Measurements from ENCODE around the gene ALDH1A1.

Gene ALDH1A1

DNA sequence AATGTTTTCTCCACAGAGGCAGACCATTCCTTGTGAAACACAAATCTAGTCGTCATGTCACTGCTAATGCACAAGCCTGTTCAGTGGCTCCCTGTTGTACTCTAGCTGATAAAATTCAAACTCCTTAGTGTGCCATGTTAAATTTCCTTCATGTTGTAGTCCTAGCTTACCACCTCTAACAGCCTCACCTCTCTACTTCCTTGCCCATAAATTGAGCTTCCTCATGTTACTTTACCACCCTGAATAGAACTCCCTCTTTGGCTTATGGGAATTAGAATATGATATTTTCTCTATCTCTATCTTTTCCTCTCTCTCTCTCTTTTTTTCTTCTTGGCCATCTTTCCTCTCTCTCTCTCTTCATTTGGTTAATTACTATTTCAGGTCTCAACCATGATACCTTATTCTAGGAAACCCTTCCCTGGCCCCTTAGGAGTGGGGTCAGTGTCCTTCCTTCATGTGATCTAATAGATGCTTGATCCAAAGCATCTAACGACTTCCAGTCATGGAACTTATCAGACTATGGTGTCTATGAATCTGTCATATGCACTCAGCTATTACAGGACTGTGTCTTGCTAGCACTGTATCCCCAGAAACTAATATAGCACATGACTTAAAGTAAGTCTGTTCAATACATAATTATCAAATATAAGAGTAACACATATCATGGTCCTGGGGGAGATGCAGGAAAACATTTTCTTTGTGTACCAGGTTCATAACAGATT lies 31.5 kb upstream of the ALDH1A1 start:
- Mint-ChIP-seq H3K36me3 (ENCODE audit: insufficient read depth) (no peaks in the 10 kb centered on the region), H3K4me1 (ENCODE audit: low read depth in 2 of 2) (no peaks in the 10 kb centered on the region), H3K4me3 (no peak overlapping the region), H3K27me3 (peaks cover 0 to 9% of the 10 kb centered on the region in 2 donors), H3K27ac (no peak overlapping the region), H3K9me3 (no peaks in the 10 kb centered on the region)
- ATAC-seq (replicated peaks), result no peak
- no peak for DNase-seq

DNA sequence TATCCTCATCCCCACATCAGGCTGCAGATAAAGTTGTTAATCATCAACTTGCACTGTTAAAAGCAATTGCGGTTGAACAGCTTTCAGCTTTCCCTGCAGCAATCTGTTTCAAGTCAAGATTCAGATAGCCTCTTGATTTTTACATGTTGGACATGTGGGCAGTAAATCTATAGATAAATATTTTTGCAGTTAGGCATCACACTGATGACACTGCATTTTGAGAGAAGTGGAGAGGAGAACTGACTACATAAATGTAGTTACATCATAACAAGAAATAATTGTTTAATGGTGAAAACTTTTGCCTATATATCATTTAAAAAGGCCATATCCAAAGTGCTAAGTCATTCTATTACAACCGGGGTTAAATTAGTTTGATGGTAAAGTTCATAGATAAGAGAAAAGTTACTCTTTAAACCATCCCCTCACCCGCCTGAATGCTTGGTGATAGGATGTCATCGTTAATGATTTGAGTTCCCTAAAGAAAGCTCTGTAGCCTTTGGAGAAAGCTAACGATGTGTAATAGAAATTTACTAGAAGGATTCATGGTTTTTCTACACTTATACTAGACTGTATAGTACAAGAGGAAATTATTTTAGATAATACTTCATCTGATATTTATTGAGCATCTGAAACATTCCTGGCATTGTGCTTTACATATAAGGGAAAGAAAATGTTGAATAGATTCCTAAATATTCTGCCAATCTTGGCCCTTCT lies 30.8 kb upstream of the ALDH1A1 start:
- H3K27ac Mint-ChIP-seq, result no peak overlapping the region
- no peak overlapping the region for H3K4me3 Mint-ChIP-seq
- peaks cover 0 to 9% of the 10 kb centered on the region in 2 donors for H3K27me3 Mint-ChIP-seq
- no peaks in the 10 kb centered on the region for H3K4me1 Mint-ChIP-seq (ENCODE audit: low read depth in 2 of 2)
- ATAC-seq (replicated peaks) (no peak), DNase-seq (no peak)
- no peaks in the 10 kb centered on the region for H3K36me3 Mint-ChIP-seq (ENCODE audit: insufficient read depth)
- H3K9me3 Mint-ChIP-seq, result no peaks in the 10 kb centered on the region

- Mint-ChIP-seq H3K36me3 (ENCODE audit: insufficient read depth) (no peaks in the 10 kb centered on the region), H3K4me1 (ENCODE audit: low read depth in 2 of 2) (no peaks in the 10 kb centered on the region), H3K9me3 (no peaks in the 10 kb centered on the region), H3K27ac (no peak overlapping the region), H3K27me3 (peaks cover 0 to 9% of the 10 kb centered on the region in 2 donors), H3K4me3 (no peak overlapping the region)
- ATAC-seq (replicated peaks), result no peak
- no peak for DNase-seq
These were observed 30.2 kb upstream of the ALDH1A1 start for GRCh38 chr9:72983056-72983455.

- H3K36me3 Mint-ChIP-seq (ENCODE audit: insufficient read depth), result no peaks in the 10 kb centered on the region
- ATAC-seq (replicated peaks) (no peak), DNase-seq (no peak)
- no peaks in the 10 kb centered on the region for H3K9me3 Mint-ChIP-seq
- no peak overlapping the region for H3K4me3 Mint-ChIP-seq
- peaks cover 0 to 9% of the 10 kb centered on the region in 2 donors for H3K27me3 Mint-ChIP-seq
- no peaks in the 10 kb centered on the region for H3K4me1 Mint-ChIP-seq (ENCODE audit: low read depth in 2 of 2)
- no peak overlapping the region for H3K27ac Mint-ChIP-seq
These were observed 29.4 kb upstream of the ALDH1A1 start for GRCh38 chr9:72982146-72982799.

GRCh38 chr9:72981433-72981832 lies 28.6 kb upstream of the ALDH1A1 start:
- DNase-seq (no peak), ATAC-seq (replicated peaks) (no peak)
- Mint-ChIP-seq H3K27ac (no peak overlapping the region), H3K27me3 (peaks cover 0 to 9% of the 10 kb centered on the region in 2 donors), H3K9me3 (no peaks in the 10 kb centered on the region), H3K36me3 (ENCODE audit: insufficient read depth) (no peaks in the 10 kb centered on the region), H3K4me1 (ENCODE audit: low read depth in 2 of 2) (no peaks in the 10 kb centered on the region), H3K4me3 (no peak overlapping the region)

GRCh38 chr9:72980600-72981265 lies 27.9 kb upstream of the ALDH1A1 start:
- Mint-ChIP-seq H3K27ac (no peak overlapping the region), H3K27me3 (peaks cover 0 to 15% of the 10 kb centered on the region in 2 donors), H3K4me1 (ENCODE audit: low read depth in 2 of 2) (no peaks in the 10 kb centered on the region), H3K9me3 (no peaks in the 10 kb centered on the region), H3K4me3 (no peak overlapping the region), H3K36me3 (ENCODE audit: insufficient read depth) (no peaks in the 10 kb centered on the region)
- DNase-seq, result no peak
- ATAC-seq (replicated peaks), result no peak

DNA sequence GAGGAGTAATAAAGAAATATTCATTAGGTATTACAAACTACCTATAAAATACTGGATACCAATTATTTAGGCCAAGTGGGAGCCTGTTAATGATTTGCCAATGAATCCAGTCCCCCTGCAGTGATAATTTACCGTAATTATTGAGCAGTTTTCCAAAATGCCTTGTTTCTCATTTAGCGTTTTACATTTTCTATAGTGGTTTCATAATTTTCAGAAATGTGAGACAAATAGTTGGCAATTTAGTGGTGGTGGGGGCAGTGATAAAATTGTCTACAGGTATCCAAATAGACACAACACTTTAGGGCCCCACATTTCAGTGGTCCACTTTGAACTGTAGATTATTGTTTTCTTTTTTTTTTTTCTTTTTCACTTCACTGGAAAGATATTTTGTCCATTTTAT lies 27.3 kb upstream of the ALDH1A1 start:
- DNase-seq, result no peak
- no peak for ATAC-seq (replicated peaks)
- H3K27me3 Mint-ChIP-seq, result peaks cover 0 to 15% of the 10 kb centered on the region in 2 donors
- no peak overlapping the region for H3K4me3 Mint-ChIP-seq
- no peak overlapping the region for H3K27ac Mint-ChIP-seq
- no peaks in the 10 kb centered on the region for H3K9me3 Mint-ChIP-seq
- H3K36me3 Mint-ChIP-seq (ENCODE audit: insufficient read depth), result no peaks in the 10 kb centered on the region
- no peaks in the 10 kb centered on the region for H3K4me1 Mint-ChIP-seq (ENCODE audit: low read depth in 2 of 2)

- Mint-ChIP-seq H3K27me3 (peaks cover 0 to 15% of the 10 kb centered on the region in 2 donors), H3K36me3 (ENCODE audit: insufficient read depth) (no peaks in the 10 kb centered on the region), H3K27ac (no peak overlapping the region), H3K4me1 (ENCODE audit: low read depth in 2 of 2) (no peaks in the 10 kb centered on the region), H3K4me3 (no peak overlapping the region), H3K9me3 (no peaks in the 10 kb centered on the region)
- ATAC-seq (replicated peaks), result no peak
- DNase-seq, result no peak
These were observed 26.7 kb upstream of the ALDH1A1 start for GRCh38 chr9:72979405-72980100.

DNA sequence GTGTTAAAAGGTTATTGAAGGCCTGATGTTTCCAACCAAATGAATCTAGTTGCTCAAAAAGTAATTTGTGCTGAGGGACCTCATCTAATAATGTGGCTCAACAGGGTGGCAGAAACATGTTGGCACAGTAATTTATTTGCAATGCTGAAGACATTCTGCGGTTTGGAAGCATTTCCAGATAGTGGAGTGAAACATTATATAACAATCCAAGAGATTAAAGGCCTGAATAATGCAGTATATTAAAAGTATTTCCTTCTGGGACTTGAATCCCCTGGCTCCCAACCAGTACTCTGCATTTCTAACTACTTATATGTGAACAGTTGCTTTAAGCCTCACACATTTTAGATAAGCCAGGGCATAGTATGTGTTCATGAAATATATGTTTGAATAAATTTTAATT lies 25.9 kb upstream of the ALDH1A1 start:
- no peaks in the 10 kb centered on the region for H3K36me3 Mint-ChIP-seq (ENCODE audit: insufficient read depth)
- no peaks in the 10 kb centered on the region for H3K4me1 Mint-ChIP-seq (ENCODE audit: low read depth in 2 of 2)
- no peak for DNase-seq

GRCh38 chr9:72977670-72978069 lies 24.8 kb upstream of the ALDH1A1 start:
- H3K27me3 Mint-ChIP-seq, result peaks cover 4 to 21% of the 10 kb centered on the region in 2 donors
- no peak overlapping the region for H3K27ac Mint-ChIP-seq
- no peaks in the 10 kb centered on the region for H3K4me1 Mint-ChIP-seq (ENCODE audit: low read depth in 2 of 2)
- no peaks in the 10 kb centered on the region for H3K36me3 Mint-ChIP-seq (ENCODE audit: insufficient read depth)
- DNase-seq (no peak), ATAC-seq (replicated peaks) (no peak)
- H3K9me3 Mint-ChIP-seq, result no peaks in the 10 kb centered on the region
- no peak overlapping the region for H3K4me3 Mint-ChIP-seq

More for the DNA sequence above, 25.9 kb upstream of the ALDH1A1 start:
- Mint-ChIP-seq H3K4me3 (no peak overlapping the region), H3K27ac (no peak overlapping the region), H3K27me3 (peaks cover 0 to 15% of the 10 kb centered on the region in 2 donors), H3K9me3 (no peaks in the 10 kb centered on the region)
- ATAC-seq (replicated peaks), result no peak

DNA sequence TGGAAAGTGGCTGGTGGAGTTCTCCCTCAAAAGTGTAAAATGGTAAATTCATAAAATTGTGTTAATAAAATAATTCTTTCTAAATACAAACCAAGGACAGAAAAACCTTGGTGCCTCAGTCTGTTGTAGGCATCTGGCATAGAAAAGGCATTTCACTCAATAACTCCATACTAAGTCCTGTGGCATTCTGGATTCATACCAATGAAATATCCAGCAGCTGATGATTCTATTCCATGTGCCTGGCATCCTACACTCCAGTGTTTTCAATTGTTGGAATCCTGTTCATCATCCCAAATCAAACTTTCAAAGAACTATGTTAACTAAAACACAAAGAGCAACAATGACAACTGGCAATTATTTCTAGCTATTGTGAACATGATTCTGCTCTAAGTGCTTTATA lies 21.6 kb upstream of the ALDH1A1 start:
- no peaks in the 10 kb centered on the region for H3K4me1 Mint-ChIP-seq (ENCODE audit: low read depth in 2 of 2)
- peaks cover 6 to 15% of the 10 kb centered on the region in 2 donors for H3K27me3 Mint-ChIP-seq
- ATAC-seq (replicated peaks) (no peak), DNase-seq (no peak)
- H3K4me3 Mint-ChIP-seq, result no peak overlapping the region
- no peak overlapping the region for H3K27ac Mint-ChIP-seq
- H3K36me3 Mint-ChIP-seq (ENCODE audit: insufficient read depth), result no peaks in the 10 kb centered on the region
- no peaks in the 10 kb centered on the region for H3K9me3 Mint-ChIP-seq

DNA sequence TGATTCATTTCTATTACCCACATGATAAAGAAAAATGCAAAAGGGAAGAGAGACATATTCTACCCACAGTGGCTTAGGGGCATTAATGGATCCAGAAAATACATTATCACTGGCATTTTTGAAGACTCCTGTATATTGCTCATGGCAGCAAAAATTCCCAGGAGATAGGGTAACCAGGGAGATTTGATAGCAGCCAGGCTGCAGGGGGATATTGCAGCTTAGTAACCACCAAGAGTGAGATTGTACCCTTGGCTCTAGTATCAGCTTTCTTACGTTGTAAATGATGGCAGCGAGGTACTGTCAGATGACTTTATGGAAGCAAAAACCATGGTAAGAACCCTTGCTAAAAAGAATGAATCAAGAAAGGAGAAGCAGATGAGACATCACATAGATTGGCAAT lies 19.8 kb upstream of the ALDH1A1 start:
- Mint-ChIP-seq H3K36me3 (ENCODE audit: insufficient read depth) (no peaks in the 10 kb centered on the region), H3K4me3 (no peak overlapping the region), H3K4me1 (ENCODE audit: low read depth in 2 of 2) (no peaks in the 10 kb centered on the region), H3K27me3 (peaks cover 6 to 15% of the 10 kb centered on the region in 2 donors), H3K9me3 (no peaks in the 10 kb centered on the region), H3K27ac (no peak overlapping the region)
- DNase-seq, result no peak
- ATAC-seq (replicated peaks), result no peak

GRCh38 chr9:72971411-72971810 lies 18.6 kb upstream of the ALDH1A1 start:
- Mint-ChIP-seq H3K4me1 (ENCODE audit: low read depth in 2 of 2) (no peaks in the 10 kb centered on the region), H3K27ac (no peak overlapping the region), H3K36me3 (ENCODE audit: insufficient read depth) (no peaks in the 10 kb centered on the region), H3K9me3 (no peaks in the 10 kb centered on the region), H3K27me3 (peaks cover 6 to 15% of the 10 kb centered on the region in 2 donors), H3K4me3 (no peak overlapping the region)
- DNase-seq, result no peak
- no peak for ATAC-seq (replicated peaks)

All from effector memory CD8-positive, alpha-beta T cell (primary cell).